HEK293 (cell line): ENCODE measurements around the gene VAV3.

Source experiments
- CTCF ChIA-PET: fragments of 350-600 bp; formaldehyde crosslinking; extraction: SDS; loops from one replicate; lab custom pipeline; 2021; ENCODE audit warnings: antibody characterized with exemption; lab: Yijun Ruan, JAX
- POLR2A ChIA-PET: fragments of 300-600 bp; formaldehyde crosslinking; extraction: SDS; loops from one replicate; lab custom pipeline; 2020; ENCODE audit warnings: antibody characterized with exemption, inconsistent platforms; lab: Yijun Ruan, JAX
- H3K27ac ChIP-seq: fragments of 200-500 bp; sonication (Bioruptor generic); 2 replicates; pipeline ENCODE4 v1.5.1; 2014; ENCODE audit warnings: low read depth, low read length, control low read depth, inconsistent platforms; ENCODE audit errors: extremely low read depth
- H3K36me3 ChIP-seq, 2 experiments: fragments of 200-500 bp in 1 of 2; sonication (Bioruptor generic) in 1 of 2; 1 replicate in 1 of 2; 2 replicates in 1 of 2; pipeline ENCODE4 v1.5.1; 2014 to 2017; ENCODE audit warnings: inconsistent platforms in 2 of 2, low read length in 2 of 2; ENCODE audit not compliant: control insufficient read depth in 2 of 2, insufficient read depth in 1 of 2
- H3K4me1 ChIP-seq: fragments of 200-500 bp; sonication (Bioruptor generic); 2 replicates; pipeline ENCODE4 v1.5.1; 2014; ENCODE audit warnings: mild to moderate bottlenecking, low read length, inconsistent platforms; ENCODE audit not compliant: control insufficient read depth, insufficient read depth
- H3K4me3 ChIP-seq: 2 replicates; pipeline ENCODE4 v1.5.1; 2011; ENCODE audit warnings: low read depth, mild to moderate bottlenecking, control low read depth, low read length, moderate library complexity
- H3K9me3 ChIP-seq: fragments of 200-500 bp; sonication (Bioruptor generic); 2 replicates; pipeline ENCODE4 v1.5.1; 2014; ENCODE audit warnings: low read depth, low read length, inconsistent platforms; ENCODE audit not compliant: control insufficient read depth, insufficient read depth
- EGR2 ChIP-seq: fragments of 450-650 bp; formaldehyde crosslinking; IDR thresholded peaks from 2 replicates; pipeline ENCODE4 v1.5.1; 2016; ENCODE audit warnings: low read depth, missing biosample characterization, missing genetic modification characterization
- GFI1B ChIP-seq: fragments of 450-650 bp; formaldehyde crosslinking; IDR thresholded peaks from 2 replicates; pipeline ENCODE4 v1.5.1; 2016; ENCODE audit warnings: missing biosample characterization, missing genetic modification characterization
- HOXA7 ChIP-seq: sonication (generic); formaldehyde crosslinking; IDR thresholded peaks from 2 replicates; pipeline ENCODE4 v1.8.1; 2022; ENCODE audit warnings: missing genetic modification reagents, borderline replicate concordance
- HOXD13 ChIP-seq: sonication (generic); formaldehyde crosslinking; IDR thresholded peaks from 2 replicates; pipeline ENCODE4 v1.8.0; 2022; ENCODE audit warnings: missing genetic modification reagents, borderline replicate concordance
- SETDB1 ChIP-seq: IDR thresholded peaks from one replicate; pipeline ENCODE4 v1.6.1; 2017; ENCODE audit warnings: mild to moderate bottlenecking, low read length, moderate library complexity, mixed read lengths; ENCODE audit not compliant: insufficient read length
- YY2 ChIP-seq: fragments of 450-650 bp; formaldehyde crosslinking; IDR thresholded peaks from 2 replicates; pipeline ENCODE4 v1.5.1; 2016; ENCODE audit warnings: missing biosample characterization, missing genetic modification characterization
- ZBTB26 ChIP-seq: fragments of 450-650 bp; formaldehyde crosslinking; optimal IDR thresholded peaks from 2 replicates; pipeline ENCODE3; 2016; ENCODE audit warnings: missing biosample characterization, mild to moderate bottlenecking, missing genetic modification characterization
- ZNF140 ChIP-seq: fragments of 450-650 bp; formaldehyde crosslinking; IDR thresholded peaks from 2 replicates; pipeline ENCODE4 v1.5.1; 2016; ENCODE audit warnings: missing biosample characterization, missing genetic modification characterization
- ZNF221 ChIP-seq: fragments of 450-650 bp; formaldehyde crosslinking; IDR thresholded peaks from 2 replicates; pipeline ENCODE4 v1.5.1; 2017; ENCODE audit warnings: missing biosample characterization, missing genetic modification characterization, borderline replicate concordance
- ZNF274 ChIP-seq, 2 experiments: fragments of 200-500 bp in 1 of 2; fragments of 450-650 bp in 1 of 2; sonication (Bioruptor generic) in 1 of 2; formaldehyde crosslinking in 1 of 2; IDR thresholded peaks; 2 replicates each; pipeline versions ENCODE4 v1.5.1 to v1.6.1; 2014 to 2016; ENCODE audit warnings: borderline replicate concordance in 1 of 2, inconsistent platforms in 1 of 2, low read length in 1 of 2, missing biosample characterization in 1 of 2, missing genetic modification characterization in 1 of 2
- ZNF311 ChIP-seq: fragments of 450-650 bp; formaldehyde crosslinking; IDR thresholded peaks from 2 replicates; pipeline ENCODE4 v1.5.1; 2017; ENCODE audit warnings: missing biosample characterization, missing genetic modification characterization, borderline replicate concordance
- ZNF354C ChIP-seq: fragments of 450-650 bp; formaldehyde crosslinking; IDR thresholded peaks from 2 replicates; pipeline ENCODE4 v1.5.1; 2016; ENCODE audit warnings: missing biosample characterization, missing genetic modification characterization, low read depth, borderline replicate concordance
- ZNF362 ChIP-seq: fragments of 450-650 bp; formaldehyde crosslinking; IDR thresholded peaks from 2 replicates; pipeline ENCODE4 v1.5.1; 2016; ENCODE audit warnings: missing biosample characterization, missing genetic modification characterization
- ZNF510 ChIP-seq: fragments of 450-650 bp; formaldehyde crosslinking; IDR thresholded peaks from 2 replicates; pipeline ENCODE4 v1.5.1; 2018; ENCODE audit warnings: mild to moderate bottlenecking, missing genetic modification characterization, missing biosample characterization; ENCODE audit not compliant: insufficient replicate concordance
- ZNF639 ChIP-seq: fragments of 450-650 bp; formaldehyde crosslinking; IDR thresholded peaks from 2 replicates; pipeline ENCODE4 v1.5.1; 2016; ENCODE audit warnings: missing biosample characterization, missing genetic modification characterization
- ZNF704 ChIP-seq: fragments of 450-650 bp; formaldehyde crosslinking; IDR thresholded peaks from 2 replicates; pipeline ENCODE4 v1.5.1; 2016; ENCODE audit warnings: missing biosample characterization, missing genetic modification characterization
- ZNF792 ChIP-seq: fragments of 450-650 bp; formaldehyde crosslinking; IDR thresholded peaks from 2 replicates; pipeline ENCODE4 v1.5.1; 2016; ENCODE audit warnings: missing biosample characterization, missing genetic modification characterization

VAV3 gene

GRCh38 chr1:107776900-107777663, 187.9 kb downstream of the VAV3 start:
- Histone ChIP-seq H3K36me3 (no peaks in the 10 kb centered on the region), H3K9me3 (no peaks in the 10 kb centered on the region), H3K4me1 (no peaks in the 10 kb centered on the region), H3K27ac (no peak overlapping the region), H3K4me3 (no peak overlapping the region)
- TF ChIP-seq HOXD13 (CRISPR knock-in tag) = no peak
- TF ChIP-seq HOXA7 (CRISPR knock-in tag) = no peak
- TF ChIP-seq ZNF311 (tag by site-specific recombination) = no peak
- TF ChIP-seq ZNF274 (IDR thresholded peaks at IDR 0.05; ENCODE audit: low read length) = no peak
- TF ChIP-seq ZNF274 (tag by site-specific recombination; IDR thresholded peaks at IDR 0.05; ENCODE audit: borderline replicate concordance) = no peak
- no peak for TF ChIP-seq ZNF639 (tag by site-specific recombination)
- TF ChIP-seq GFI1B (tag by site-specific recombination) = no peak
- no peak for TF ChIP-seq ZNF140 (tag by site-specific recombination)
- TF ChIP-seq ZNF704 (tag by site-specific recombination) = no peak
- TF ChIP-seq ZNF221 = no peak
- POLR2A ChIA-PET = no interaction called here
- CTCF ChIA-PET = interaction anchor here (14.2 kb wide), 1 partner anchor 349 kb away, joined by 287 read pairs; no protein-coding TSS in a partner anchor

- TF ChIP-seq ZBTB26 (no peak), SETDB1 (no peak), YY2 (tag by site-specific recombination) (no peak), ZNF362 (tag by site-specific recombination) (no peak), EGR2 (no peak), ZNF354C (tag by site-specific recombination) (no peak), ZNF792 (no peak), ZNF510 (tag by site-specific recombination) (no peak)
- Histone ChIP-seq H3K27ac (no peak overlapping the region), H3K9me3 (no peaks in the 10 kb centered on the region), H3K4me3 (no peak overlapping the region), H3K36me3 (no peaks in the 10 kb centered on the region), H3K4me1 (peaks cover 7% of the 10 kb centered on the region)
- POLR2A ChIA-PET = no interaction called here
- CTCF ChIA-PET = interaction anchor here (1.3 kb wide), 1 partner anchor 11 kb away, joined by 3 read pairs; no protein-coding TSS in a partner anchor
Measured at GRCh38 chr1:107771377-107771776, 193.6 kb downstream of the VAV3 start.
